Glomerular endothelial cell (primary cell): Measurements from ENCODE around the gene ADAM12. TPM values are rescaled to one million over a fixed set of nuclear protein-coding genes. Genes with fewer than 3 reads are reported as not detected.
"Not testable (repeated sequence)": the region's sequence is repeated elsewhere in the genome, so short reads cannot be mapped to it uniquely, and the experiment has no call there.

ENCODE experiments used
- DNase-seq: peaks from one replicate; pipeline ENCODE4 v3.0.0-alpha.2; 2011; ENCODE audit warnings: low read depth, low spot score; ENCODE audit errors: extremely low read depth
- total RNA-seq: library from RNA; depleted of rRNA; stranded (reverse); fragments of >200 nt; gene quantifications from 2 replicates; pipeline ENCODE4 v1.2.3, GENCODE V29; 2015

The ADAM12 gene
- total RNA-seq, 1 donor from 2014 or later: 15.4 TPM

- DNase-seq: no peak
These were observed 19.6 kb upstream of the ADAM12 start for GRCh38 chr10:126407831-126408230.

- DNase-seq: no peak
These were observed 17.0 kb upstream of the ADAM12 start for GRCh38 chr10:126405239-126405775.

- no peak for DNase-seq
These were observed 14.7 kb upstream of the ADAM12 start for GRCh38 chr10:126402721-126403695.

- no peak for DNase-seq
These were observed 12.4 kb upstream of the ADAM12 start for GRCh38 chr10:126400641-126401040.

GRCh38 chr10:126398924-126399323 lies 10.6 kb upstream of the ADAM12 start:
- no peak for DNase-seq

GRCh38 chr10:126398383-126398743 lies 10.1 kb upstream of the ADAM12 start:
- DNase-seq: no peak

- DNase-seq: no peak
These were observed 9.5 kb upstream of the ADAM12 start for GRCh38 chr10:126397640-126398382.

GRCh38 chr10:126397156-126397555 lies 8.9 kb upstream of the ADAM12 start:
- no peak for DNase-seq

GRCh38 chr10:126394948-126395347 lies 6.7 kb upstream of the ADAM12 start:
- DNase-seq: no peak

- DNase-seq: no peak
These were observed 4.8 kb upstream of the ADAM12 start for GRCh38 chr10:126393076-126393475.

GRCh38 chr10:126392469-126392868 lies 4.2 kb upstream of the ADAM12 start:
- no peak for DNase-seq

- no peak for DNase-seq
These were observed 3.8 kb upstream of the ADAM12 start for GRCh38 chr10:126392068-126392467.

GRCh38 chr10:126391192-126391885 lies 3.1 kb upstream of the ADAM12 start:
- DNase-seq: no peak

GRCh38 chr10:126390324-126390723 lies 2.0 kb upstream of the ADAM12 start:
- no peak for DNase-seq

- DNase-seq: no peak
These were observed 996 bp downstream of the ADAM12 start for GRCh38 chr10:126387041-126387921.

GRCh38 chr10:126384269-126384873 lies 3.9 kb downstream of the ADAM12 start:
- no peak for DNase-seq

- no peak for DNase-seq
These were observed 7.8 kb downstream of the ADAM12 start for GRCh38 chr10:126380352-126381076.

- DNase-seq: not testable (repeated sequence)
These were observed 9.1 kb downstream of the ADAM12 start for GRCh38 chr10:126379166-126379565.

- no peak for DNase-seq
These were observed 11.3 kb downstream of the ADAM12 start for GRCh38 chr10:126376956-126377355.
